ENCODE measurements around the gene ERAL1. TPM values are rescaled to one million over a fixed set of nuclear protein-coding genes. Genes with fewer than 3 reads are reported as not detected.

ERAL1 gene
- total and polyA plus RNA-seq, 2 of the 8 experiments (the other 6 are each of a cell fraction or from before 2014, with no cell fraction given), result 67.8 to 122 TPM

DNA sequence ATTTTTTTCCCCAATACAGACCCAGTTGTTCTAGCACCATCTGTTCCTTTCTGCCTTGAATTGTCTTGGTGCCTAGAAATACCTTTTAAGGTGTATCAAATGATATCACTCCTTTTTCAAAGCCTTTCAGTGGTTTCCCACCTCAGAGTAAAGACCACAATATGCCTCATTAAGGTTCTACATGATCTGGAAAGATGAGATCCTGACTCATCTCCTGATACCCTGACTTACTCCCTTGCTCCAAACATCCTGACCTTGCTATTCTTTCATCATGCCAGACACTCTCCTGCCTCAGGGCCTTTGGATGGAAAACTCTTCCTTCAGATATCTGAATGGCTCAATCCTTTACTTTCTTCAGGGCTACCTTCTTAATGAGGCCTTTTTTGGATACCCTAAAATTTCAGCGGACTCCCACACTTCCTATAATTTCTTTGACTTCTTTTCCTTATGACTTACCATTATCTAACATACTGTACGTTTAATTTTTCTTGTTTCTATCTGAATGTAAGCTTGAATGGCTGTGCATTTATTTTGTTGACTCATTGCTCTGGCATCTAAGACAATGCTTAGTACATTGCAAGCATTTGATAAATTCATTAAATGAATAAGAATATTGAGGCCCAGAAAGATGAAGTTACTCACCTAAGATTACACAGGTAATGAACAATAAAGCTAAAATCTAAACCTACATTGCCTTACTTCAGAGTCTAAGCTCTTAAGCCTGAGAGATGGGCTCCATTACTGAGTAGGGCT is 23.5 kb downstream of the ERAL1 start (continued):
- TF ChIP-seq, protein P1, sequence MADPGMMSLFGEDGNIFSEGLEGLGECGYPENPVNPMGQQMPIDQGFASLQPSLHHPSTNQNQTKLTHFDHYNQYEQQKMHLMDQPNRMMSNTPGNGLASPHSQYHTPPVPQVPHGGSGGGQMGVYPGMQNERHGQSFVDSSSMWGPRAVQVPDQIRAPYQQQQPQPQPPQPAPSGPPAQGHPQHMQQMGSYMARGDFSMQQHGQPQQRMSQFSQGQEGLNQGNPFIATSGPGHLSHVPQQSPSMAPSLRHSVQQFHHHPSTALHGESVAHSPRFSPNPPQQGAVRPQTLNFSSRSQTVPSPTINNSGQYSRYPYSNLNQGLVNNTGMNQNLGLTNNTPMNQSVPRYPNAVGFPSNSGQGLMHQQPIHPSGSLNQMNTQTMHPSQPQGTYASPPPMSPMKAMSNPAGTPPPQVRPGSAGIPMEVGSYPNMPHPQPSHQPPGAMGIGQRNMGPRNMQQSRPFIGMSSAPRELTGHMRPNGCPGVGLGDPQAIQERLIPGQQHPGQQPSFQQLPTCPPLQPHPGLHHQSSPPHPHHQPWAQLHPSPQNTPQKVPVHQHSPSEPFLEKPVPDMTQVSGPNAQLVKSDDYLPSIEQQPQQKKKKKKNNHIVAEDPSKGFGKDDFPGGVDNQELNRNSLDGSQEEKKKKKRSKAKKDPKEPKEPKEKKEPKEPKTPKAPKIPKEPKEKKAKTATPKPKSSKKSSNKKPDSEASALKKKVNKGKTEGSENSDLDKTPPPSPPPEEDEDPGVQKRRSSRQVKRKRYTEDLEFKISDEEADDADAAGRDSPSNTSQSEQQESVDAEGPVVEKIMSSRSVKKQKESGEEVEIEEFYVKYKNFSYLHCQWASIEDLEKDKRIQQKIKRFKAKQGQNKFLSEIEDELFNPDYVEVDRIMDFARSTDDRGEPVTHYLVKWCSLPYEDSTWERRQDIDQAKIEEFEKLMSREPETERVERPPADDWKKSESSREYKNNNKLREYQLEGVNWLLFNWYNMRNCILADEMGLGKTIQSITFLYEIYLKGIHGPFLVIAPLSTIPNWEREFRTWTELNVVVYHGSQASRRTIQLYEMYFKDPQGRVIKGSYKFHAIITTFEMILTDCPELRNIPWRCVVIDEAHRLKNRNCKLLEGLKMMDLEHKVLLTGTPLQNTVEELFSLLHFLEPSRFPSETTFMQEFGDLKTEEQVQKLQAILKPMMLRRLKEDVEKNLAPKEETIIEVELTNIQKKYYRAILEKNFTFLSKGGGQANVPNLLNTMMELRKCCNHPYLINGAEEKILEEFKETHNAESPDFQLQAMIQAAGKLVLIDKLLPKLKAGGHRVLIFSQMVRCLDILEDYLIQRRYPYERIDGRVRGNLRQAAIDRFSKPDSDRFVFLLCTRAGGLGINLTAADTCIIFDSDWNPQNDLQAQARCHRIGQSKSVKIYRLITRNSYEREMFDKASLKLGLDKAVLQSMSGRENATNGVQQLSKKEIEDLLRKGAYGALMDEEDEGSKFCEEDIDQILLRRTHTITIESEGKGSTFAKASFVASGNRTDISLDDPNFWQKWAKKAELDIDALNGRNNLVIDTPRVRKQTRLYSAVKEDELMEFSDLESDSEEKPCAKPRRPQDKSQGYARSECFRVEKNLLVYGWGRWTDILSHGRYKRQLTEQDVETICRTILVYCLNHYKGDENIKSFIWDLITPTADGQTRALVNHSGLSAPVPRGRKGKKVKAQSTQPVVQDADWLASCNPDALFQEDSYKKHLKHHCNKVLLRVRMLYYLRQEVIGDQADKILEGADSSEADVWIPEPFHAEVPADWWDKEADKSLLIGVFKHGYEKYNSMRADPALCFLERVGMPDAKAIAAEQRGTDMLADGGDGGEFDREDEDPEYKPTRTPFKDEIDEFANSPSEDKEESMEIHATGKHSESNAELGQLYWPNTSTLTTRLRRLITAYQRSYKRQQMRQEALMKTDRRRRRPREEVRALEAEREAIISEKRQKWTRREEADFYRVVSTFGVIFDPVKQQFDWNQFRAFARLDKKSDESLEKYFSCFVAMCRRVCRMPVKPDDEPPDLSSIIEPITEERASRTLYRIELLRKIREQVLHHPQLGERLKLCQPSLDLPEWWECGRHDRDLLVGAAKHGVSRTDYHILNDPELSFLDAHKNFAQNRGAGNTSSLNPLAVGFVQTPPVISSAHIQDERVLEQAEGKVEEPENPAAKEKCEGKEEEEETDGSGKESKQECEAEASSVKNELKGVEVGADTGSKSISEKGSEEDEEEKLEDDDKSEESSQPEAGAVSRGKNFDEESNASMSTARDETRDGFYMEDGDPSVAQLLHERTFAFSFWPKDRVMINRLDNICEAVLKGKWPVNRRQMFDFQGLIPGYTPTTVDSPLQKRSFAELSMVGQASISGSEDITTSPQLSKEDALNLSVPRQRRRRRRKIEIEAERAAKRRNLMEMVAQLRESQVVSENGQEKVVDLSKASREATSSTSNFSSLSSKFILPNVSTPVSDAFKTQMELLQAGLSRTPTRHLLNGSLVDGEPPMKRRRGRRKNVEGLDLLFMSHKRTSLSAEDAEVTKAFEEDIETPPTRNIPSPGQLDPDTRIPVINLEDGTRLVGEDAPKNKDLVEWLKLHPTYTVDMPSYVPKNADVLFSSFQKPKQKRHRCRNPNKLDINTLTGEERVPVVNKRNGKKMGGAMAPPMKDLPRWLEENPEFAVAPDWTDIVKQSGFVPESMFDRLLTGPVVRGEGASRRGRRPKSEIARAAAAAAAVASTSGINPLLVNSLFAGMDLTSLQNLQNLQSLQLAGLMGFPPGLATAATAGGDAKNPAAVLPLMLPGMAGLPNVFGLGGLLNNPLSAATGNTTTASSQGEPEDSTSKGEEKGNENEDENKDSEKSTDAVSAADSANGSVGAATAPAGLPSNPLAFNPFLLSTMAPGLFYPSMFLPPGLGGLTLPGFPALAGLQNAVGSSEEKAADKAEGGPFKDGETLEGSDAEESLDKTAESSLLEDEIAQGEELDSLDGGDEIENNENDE (IDR thresholded peaks at IDR 0.05; ENCODE audit: insufficient replicate concordance, low read length), result no peak
- TF ChIP-seq TCF12 (IDR thresholded peaks at IDR 0.05; ENCODE audit: low read depth, low read length) (no peak), SRF (IDR thresholded peaks at IDR 0.05; ENCODE audit: low read depth, low read length) (no peak), BRCA1 (IDR thresholded peaks at IDR 0.05; ENCODE audit: low read depth, low read length) (no peak), SP2 (IDR thresholded peaks at IDR 0.05; ENCODE audit: low read length) (no peak), ZNF274 (IDR thresholded peaks at IDR 0.05; ENCODE audit: borderline replicate concordance, extremely low read depth, low read length) (no peak), SP4 (IDR thresholded peaks at IDR 0.05; ENCODE audit: low read length) (no peak), JUND (IDR thresholded peaks at IDR 0.05; ENCODE audit: low read length) (no peak), MAFK (IDR thresholded peaks at IDR 0.05; ENCODE audit: low read depth, low read length) (no peak), SIX5 (IDR thresholded peaks at IDR 0.05; ENCODE audit: low read depth, low read length) (no peak)
- TF ChIP-seq, protein P2, sequence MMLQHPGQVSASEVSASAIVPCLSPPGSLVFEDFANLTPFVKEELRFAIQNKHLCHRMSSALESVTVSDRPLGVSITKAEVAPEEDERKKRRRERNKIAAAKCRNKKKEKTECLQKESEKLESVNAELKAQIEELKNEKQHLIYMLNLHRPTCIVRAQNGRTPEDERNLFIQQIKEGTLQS (IDR thresholded peaks at IDR 0.05; ENCODE audit: insufficient read depth, low read depth, low read length), result no peak

Measured in H1 (cell line).